GM21717 (cell line): ENCODE data around the gene CPD.
"Not testable (repeated sequence)": the region's sequence is repeated elsewhere in the genome, so short reads cannot be mapped to it uniquely, and the experiment has no call there.

Source experiments
- ATAC-seq: cut with Tn5 transposase; IDR thresholded peaks from one replicate; pipeline ENCODE4 v1.9.1; 2021; ENCODE audit warnings: mild to moderate bottlenecking, moderate library complexity; ENCODE audit not compliant: unreplicated experiment

CPD gene

GRCh38 chr17:30381340-30381659 is 2.6 kb downstream of the CPD start:
- ATAC-seq, result no peak

DNA sequence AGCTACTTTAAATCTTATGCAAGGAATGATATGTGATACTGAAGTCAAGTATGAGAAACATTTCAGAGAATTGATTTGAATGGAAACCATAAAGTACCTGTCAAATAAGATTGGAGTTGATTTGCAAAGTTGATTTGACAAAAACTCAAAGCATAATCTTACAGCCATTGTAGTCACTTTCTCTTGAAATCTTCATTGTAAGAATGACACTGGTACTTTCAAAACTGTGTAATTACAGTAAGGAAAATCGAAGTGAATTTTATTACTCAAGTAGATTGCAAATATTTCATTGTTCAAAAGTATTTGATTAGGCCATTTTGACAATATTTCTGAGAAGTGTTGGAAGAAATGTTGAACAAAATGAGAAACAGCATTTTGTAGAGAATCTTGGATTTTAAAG is 3.6 kb downstream of the CPD start:
- no peak for ATAC-seq

DNA sequence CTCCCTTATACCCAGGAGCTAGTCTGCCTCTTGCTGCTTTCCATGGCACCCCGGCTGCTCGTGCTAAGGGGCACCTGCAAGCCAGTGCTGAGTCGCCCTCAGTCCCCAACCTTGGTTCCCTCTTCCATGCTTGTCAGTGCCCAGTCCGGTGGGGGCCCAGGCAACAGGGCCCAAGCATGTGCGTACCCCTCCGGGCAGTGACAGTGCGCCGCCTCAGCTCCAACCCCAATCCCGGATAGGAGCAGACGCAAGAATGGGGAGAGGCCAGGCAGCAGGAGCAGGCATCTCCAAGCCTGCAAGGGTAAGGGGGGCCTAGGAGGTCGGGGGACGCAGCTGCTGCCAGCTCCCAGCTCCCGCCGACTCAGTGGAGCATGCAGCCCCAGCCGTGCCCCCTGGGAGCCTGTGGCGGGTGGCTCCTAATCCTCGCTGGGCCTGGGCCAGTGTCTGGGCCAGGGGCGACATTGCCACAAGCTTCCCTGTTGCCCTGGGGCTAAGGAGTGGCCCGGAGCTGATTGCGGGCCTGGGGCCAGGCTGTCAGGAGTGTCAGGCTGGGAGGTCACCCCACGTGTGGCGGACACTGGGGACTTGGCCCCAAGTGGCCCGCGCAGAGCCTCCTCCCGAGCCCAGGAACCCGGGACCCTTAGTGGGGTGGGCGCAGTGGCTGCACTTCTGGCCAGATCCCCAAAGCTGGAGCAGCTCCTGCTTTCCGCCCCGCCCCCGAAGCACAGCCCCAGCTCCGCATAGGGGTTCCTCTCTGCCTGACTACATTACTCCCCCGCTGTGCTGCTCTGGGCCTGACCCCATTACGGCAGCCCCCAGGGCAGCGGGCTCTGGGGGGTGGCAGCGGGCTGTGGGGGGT is 9.8 kb downstream of the CPD start:
- ATAC-seq, result no peak

GRCh38 chr17:30389756-30390300 is 11.1 kb downstream of the CPD start:
- no peak for ATAC-seq

- ATAC-seq, result no peak
Measured at GRCh38 chr17:30391534-30391933, 12.8 kb downstream of the CPD start.

DNA sequence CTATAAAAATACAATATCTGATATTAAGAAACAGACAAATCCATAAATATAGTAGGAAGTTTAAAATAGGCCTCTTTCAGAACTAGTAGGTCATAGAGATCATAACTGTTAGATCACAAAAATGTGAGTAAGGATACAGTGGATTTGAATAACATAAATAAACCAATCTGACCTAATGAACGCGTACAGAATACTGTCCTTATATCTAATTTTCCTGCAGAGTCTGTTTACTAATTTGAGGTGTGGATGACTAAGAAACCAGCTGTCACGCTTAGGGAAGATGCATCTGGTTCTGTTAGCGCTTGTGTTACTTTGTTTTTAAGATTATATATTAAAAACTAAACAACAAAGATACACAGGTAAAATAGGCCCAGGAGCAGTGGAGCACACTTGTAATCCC is 14.8 kb downstream of the CPD start:
- ATAC-seq, result no peak

GRCh38 chr17:30393911-30394867 is 15.5 kb downstream of the CPD start:
- ATAC-seq, result no peak

DNA sequence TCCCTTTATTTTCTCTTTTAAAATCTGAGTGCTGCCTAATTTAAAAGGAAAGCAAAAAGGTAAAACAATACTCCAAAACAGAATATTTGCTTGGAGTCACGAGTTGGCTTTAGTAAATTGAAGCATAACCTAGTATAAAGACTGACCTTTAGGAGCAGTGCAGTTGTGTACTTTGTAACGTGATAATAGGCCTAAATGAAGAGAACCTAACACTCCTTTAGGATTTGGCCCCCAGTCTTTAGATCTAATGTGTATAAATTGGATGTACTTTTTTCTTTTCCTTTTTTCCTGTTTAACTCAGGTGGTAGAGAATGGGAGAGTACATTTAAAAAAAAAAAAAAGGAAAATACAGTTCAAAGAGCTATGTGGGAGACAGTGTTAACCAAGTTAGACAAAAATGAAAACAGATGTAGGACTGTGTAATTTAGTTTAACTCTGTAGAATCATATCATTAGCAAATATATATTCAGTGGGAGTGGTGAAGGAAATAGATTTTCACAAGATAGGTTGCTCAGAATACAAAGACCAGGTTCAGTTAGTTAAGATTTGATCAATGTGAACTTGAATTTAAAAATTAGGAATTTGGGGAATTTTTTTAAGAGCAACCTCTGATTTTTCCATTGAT is 16.8 kb downstream of the CPD start:
- ATAC-seq, result no peak

- no peak for ATAC-seq
Measured at GRCh38 chr17:30396129-30396528, 17.4 kb downstream of the CPD start.

DNA sequence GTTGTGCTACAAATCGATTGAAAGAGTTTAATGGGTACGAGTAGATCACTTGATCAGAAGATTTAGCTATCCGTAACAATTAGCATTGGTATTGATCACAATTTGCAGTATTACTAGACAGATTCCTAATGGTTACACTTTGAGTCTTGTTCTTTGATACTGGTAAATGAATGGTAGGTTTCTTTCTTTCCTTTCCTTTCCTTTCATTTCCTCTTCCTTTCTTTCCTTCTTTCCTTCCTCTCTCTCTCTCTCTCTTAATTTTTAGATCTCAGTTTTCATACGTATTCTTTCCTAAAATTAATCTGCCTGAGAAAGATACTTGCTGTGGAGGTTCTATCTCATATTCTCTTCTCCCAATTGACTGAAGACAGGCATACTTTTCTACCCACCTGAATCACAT is 17.9 kb downstream of the CPD start:
- no peak for ATAC-seq

DNA sequence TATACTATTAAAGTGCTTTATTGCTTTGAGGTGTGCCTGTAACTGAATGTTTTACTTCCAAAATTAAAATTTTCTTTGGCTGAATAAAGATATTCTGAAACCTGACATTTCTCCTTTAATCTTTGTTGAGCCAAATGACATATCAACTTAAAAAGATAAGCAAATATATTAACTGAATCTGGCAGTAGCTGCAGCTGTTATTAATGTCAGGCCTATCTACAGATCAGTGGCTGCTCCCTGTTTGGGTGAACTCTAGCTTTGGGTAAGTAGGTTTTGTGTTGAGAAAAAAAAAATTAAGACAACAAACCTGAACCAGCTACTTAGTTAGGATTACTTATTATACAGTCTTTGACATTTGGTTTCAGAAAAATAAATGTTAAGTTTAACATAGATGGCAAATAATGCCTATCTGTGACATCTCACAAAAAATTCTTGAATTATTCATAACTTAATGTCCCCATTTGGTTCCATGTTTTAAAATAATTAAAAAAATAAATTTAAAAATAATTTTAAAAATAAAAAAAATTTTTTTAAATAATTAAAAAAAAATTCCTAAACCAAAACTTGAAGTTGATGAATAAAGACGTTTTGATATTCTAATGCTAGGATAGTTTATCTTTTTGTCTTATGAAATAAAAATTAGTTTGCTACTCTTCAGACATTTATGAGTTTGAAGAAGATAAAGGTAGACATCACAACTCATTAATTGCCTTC is 19.8 kb downstream of the CPD start:
- ATAC-seq, result no peak

- ATAC-seq, result no peak
Measured at GRCh38 chr17:30401097-30401496, 22.4 kb downstream of the CPD start.

DNA sequence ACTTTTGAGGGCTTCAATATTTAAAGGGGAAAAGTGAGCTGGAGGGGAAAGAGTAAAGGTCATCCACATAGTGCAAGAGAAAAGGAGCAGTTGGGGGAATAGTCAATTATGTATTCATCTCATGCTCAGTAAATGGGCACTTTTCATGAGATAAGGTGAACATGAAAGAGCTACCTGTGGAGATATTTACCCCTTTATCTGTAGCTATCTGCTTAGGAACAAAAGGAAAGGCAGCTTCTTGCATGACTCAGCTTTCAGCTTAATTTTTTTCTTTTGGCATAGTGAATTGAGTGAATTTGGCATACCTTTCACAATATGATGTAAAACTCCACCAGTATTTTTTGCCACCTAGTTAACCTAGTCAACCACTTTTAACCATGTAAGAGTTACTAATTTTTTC is 26.4 kb downstream of the CPD start:
- no peak for ATAC-seq

- ATAC-seq, result not testable (repeated sequence)
Measured at GRCh38 chr17:30410627-30411026, 31.9 kb downstream of the CPD start.

DNA sequence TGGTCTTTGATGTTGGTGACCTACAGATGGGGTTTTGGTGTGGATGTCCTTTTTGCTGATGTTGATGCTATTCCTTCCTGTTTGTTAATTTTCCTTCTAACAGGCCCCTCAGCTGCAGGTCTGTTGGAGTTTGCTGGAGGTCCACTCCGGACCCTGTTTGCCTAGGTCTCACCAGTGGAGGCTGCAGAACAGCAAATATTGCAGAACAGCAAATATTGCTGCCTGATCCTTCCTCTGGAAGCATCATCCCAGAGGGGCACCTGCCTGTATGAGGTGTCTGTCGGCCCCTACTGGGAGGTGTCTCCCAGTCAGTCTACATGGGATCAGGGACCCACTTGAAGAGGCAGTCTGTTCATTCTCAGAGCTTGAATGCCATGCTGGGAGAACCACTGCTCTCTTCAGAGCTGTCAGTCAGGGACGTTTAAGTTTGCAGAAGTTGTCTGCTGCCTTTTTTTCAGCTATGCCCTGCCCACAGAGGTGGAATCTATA is 33.3 kb downstream of the CPD start:
- not testable (repeated sequence) for ATAC-seq

DNA sequence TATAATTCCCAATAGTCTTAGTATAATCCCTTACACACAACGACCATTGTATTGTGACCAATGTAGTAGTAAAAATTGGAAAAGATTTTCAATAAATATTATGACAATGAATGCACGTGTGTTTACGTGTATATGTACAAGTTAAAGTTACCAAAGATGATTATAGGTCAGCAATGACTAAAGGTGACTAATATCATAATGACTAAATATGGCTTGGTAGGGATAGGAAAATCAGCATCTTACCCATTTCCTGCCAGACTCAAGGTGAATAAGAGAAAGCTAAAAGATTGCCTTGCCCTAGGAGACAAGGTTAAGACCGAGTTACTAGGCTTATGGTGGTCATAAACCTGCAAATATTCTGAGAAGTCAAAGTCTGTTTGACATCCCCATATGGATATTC is 34.4 kb downstream of the CPD start:
- no peak for ATAC-seq

DNA sequence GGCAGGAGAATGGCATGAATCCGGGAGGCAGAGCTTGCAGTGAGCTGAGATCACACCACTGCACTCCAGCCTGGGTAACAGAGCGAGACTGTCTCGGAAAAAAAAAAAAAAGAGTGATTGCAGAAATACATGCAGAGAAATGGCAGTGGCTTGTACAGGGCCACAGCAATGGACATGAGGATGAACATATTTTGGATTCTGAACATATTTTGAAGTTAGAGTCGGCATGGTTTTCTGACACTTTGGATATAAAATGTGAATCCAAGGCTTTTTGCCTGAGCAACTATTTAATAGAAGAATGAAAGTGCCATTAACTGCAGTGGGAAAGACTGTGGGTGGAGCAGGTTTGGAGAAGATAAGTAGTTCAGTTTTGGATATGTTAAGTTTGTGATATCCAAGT is 35.8 kb downstream of the CPD start:
- no peak for ATAC-seq

GRCh38 chr17:30415491-30415890 is 36.8 kb downstream of the CPD start:
- ATAC-seq, result no peak

DNA sequence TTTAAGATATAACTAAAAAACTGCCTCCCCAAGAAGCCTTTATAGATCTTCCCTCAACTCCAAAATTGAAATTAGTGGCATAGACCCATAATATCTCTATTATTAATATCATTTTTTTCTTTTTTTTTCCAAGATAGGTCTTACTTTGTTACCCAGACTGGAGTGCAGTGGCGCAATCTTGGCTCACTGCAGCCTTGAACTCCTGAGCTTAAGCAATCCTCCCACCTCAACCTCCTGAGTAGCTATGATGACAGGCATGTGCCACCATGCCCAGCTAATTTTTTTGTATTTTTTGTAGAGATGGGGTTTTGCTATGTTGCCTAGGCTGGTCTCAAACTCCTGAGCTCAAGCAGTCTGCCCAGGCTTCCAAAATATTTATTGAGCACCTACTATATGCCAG is 39.3 kb downstream of the CPD start:
- ATAC-seq, result not testable (repeated sequence)

DNA sequence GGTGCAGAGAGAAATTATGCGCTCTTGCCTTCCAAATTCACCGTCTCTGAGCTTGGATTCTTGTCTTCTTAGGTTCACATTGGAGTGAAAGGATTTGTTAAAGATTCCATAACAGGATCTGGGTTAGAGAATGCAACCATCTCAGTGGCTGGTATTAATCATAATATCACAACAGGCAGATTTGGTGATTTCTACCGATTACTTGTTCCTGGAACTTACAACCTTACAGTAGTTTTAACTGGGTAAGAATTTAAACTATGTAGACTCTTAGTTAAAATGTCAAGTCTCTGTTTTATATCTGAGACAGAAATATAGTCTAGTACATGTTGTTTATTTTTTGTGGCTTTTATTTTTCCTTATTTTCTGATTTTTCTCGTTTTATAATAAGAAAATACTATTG is 42.9 kb downstream of the CPD start:
- ATAC-seq, result no peak
